ENCODE results near the gene CEP85. TPM values are rescaled to one million over a fixed set of nuclear protein-coding genes. Genes with fewer than 3 reads are reported as not detected.

Gene CEP85
- total and polyA plus RNA-seq, 10 donors, result 3.9 to 14.9 (median 9.5) TPM

DNA sequence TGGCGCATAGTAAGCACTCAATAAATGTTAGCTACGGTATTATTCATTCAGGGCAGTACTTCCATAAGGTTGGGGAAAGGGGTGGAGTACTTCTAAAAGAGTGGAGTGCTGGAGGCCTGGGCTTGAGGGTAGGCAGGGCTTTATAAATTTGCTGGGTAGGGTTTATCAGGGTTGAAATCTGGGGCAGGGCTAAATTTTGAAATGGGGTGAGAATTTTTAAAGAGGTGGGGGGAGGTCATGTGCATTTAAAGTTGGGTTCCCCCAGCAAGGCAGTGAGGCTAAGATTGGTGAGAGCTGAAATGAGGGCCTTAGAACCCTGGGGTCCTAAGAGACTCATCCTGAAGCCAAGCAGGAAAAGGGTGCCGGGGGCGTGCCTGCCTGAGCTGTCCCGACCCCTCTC, 33.6 kb upstream of the CEP85 start:
- H3K27ac ChIP-seq, result no peak overlapping the region
- no peak for DNase-seq
- H3K9me3 ChIP-seq, result no peaks in the 10 kb centered on the region
- 83 to 98% (median 91%) methylated on average over 5 of the region's 5 CpGs for WGBS, 5 donors
- peaks cover 0 to 9% (median 0%) of the 10 kb centered on the region in 7 donors for H3K27me3 ChIP-seq (replicated peaks in 1 of 7)
- peaks cover 0 to 17% (median 12%) of the 10 kb centered on the region in 6 donors for H3K4me1 ChIP-seq
- H3K4me3 ChIP-seq, result no peak overlapping the region
- TF ChIP-seq, protein P1, sequence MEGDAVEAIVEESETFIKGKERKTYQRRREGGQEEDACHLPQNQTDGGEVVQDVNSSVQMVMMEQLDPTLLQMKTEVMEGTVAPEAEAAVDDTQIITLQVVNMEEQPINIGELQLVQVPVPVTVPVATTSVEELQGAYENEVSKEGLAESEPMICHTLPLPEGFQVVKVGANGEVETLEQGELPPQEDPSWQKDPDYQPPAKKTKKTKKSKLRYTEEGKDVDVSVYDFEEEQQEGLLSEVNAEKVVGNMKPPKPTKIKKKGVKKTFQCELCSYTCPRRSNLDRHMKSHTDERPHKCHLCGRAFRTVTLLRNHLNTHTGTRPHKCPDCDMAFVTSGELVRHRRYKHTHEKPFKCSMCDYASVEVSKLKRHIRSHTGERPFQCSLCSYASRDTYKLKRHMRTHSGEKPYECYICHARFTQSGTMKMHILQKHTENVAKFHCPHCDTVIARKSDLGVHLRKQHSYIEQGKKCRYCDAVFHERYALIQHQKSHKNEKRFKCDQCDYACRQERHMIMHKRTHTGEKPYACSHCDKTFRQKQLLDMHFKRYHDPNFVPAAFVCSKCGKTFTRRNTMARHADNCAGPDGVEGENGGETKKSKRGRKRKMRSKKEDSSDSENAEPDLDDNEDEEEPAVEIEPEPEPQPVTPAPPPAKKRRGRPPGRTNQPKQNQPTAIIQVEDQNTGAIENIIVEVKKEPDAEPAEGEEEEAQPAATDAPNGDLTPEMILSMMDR (IDR thresholded peaks at IDR 0.05 in 8 of 11, conservative IDR thresholded peaks at IDR 0.05 in 3 of 11), result no peak
- no peak for TF ChIP-seq POLR2AphosphoS5 (IDR thresholded peaks at IDR 0.05)
- TF ChIP-seq POLR2A (IDR thresholded peaks at IDR 0.05), result no peak
- H3K36me3 ChIP-seq, result no peaks in the 10 kb centered on the region
- intact Hi-C loops (cut with DNase I; ENCODE audit: low total_unique reads), result no loop called here

DNA sequence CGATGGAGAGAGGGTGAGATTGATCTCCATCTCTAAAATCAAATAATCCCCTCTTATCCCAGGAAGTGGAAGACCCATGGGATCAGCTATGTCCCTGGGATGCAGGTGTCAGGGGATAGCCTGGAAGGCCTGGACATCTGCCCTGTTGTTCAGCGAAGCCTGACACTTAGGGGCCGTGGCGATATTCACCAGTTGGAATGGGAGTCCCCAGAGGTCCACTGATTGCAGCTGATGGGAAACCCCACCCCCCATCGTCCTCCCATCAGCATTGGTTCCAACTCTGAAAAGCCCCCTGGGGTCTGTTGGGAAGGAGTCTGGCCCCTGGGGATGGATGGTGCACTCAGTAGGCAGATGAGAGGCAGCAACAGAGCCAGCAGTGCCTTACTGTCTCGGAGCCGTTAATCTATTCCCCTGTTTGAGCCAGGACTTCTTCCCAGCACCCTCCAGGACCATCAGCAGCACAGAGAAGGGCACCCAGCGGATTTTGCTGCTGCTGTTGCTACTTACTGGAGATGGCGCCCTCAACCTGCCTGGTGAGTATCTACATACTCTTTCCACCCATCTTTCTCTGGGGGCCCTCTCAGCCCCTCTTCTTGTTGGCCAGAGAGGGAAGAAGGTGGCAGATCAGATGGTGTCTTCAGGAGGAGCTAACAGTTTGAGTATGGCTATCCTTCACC, 30.2 kb upstream of the CEP85 start:
- peaks cover 0 to 17% (median 12%) of the 10 kb centered on the region in 6 donors for H3K4me1 ChIP-seq
- peaks cover 0 to 4% (median 0%) of the 10 kb centered on the region in 7 donors for H3K27me3 ChIP-seq (replicated peaks in 1 of 7)
- 77 to 90% (median 83%) methylated on average over 6 to 9 of the region's 9 CpGs for WGBS, 5 donors
- no peak for DNase-seq
- no peaks in the 10 kb centered on the region for H3K36me3 ChIP-seq
- H3K27ac ChIP-seq, result no peak overlapping the region
- no peak overlapping the region for H3K4me3 ChIP-seq
- intact Hi-C loops (cut with DNase I; ENCODE audit: low total_unique reads), result no loop called here
- H3K9me3 ChIP-seq, result no peaks in the 10 kb centered on the region
- TF ChIP-seq POLR2A (IDR thresholded peaks at IDR 0.05) (no peak), POLR2AphosphoS5 (IDR thresholded peaks at IDR 0.05) (no peak)
- TF ChIP-seq, protein P1 (IDR thresholded peaks at IDR 0.05 in 8 of 11, conservative IDR thresholded peaks at IDR 0.05 in 3 of 11), result no peak

DNA sequence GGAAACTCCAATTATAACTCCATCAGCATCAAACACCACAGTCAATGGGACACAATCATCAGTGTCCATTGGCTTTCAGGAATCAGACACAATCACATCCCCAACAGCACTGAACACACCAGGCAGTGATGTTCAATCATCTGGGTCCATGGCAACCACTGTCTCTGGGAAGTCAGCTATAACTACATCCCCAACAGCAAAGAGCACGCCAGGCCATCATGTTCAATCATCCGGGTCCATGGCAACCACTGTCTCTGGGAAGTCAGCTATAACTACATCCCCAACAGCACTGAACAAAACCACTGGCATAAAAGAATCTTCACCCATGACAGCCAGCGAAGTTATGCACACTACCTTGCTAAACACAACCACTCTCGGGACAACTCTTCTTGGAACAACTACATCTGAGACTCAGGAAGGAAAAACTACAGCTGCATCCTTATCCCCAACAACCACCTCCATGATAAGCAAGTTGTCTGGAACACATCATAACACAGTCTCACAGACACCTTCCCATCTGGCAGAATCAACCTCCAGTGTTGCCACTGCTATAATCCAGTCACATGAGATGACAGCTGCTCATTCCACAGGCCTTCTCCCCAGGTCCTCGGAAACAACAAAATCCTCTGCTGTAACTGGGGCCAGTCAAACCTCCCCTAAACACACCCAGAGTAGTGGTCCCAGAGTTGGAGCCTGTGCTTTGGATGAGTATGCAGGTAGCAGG, 23.7 kb upstream of the CEP85 start:
- H3K27ac ChIP-seq, result no peak overlapping the region

DNA sequence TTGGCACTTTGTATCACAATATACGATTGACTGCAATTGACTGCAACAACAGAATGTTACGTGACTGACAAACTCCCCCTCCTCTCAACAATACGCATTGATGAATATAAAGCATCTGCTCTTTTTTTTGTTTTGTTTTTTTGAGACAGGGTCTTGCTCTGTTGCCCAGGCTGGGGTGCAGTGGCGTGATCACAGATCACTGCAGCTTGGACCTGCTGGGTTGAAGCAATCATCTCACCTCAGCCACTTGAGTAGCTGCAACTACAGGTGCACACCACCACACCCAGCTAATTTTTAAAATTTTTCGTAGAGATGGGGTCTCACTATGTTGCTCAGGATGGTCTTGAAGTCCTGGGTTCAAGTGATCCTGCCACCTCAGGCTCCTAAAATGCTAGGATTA, 21.3 kb upstream of the CEP85 start:
- TF ChIP-seq, protein P1 (IDR thresholded peaks at IDR 0.05 in 8 of 11, conservative IDR thresholded peaks at IDR 0.05 in 3 of 11), result no peak
- TF ChIP-seq POLR2AphosphoS5 (IDR thresholded peaks at IDR 0.05), result no peak
- Histone ChIP-seq H3K4me1 (no peaks in the 10 kb centered on the region), H3K27ac (no peak overlapping the region), H3K4me3 (no peak overlapping the region), H3K9me3 (no peaks in the 10 kb centered on the region), H3K36me3 (no peaks in the 10 kb centered on the region), H3K27me3 (replicated peaks in 1 of 7) (no peaks in the 10 kb centered on the region)
- WGBS, 5 donors, result 85 to 96% (median 88%) methylated on average over 5 of the region's 5 CpGs
- no peak for DNase-seq
- intact Hi-C loops (cut with DNase I; ENCODE audit: low total_unique reads), result no loop called here

More for the DNA sequence above, 23.7 kb upstream of the CEP85 start:
- Histone ChIP-seq H3K4me1 (no peaks in the 10 kb centered on the region), H3K27me3 (replicated peaks in 1 of 7) (no peaks in the 10 kb centered on the region), H3K4me3 (no peak overlapping the region), H3K9me3 (no peaks in the 10 kb centered on the region), H3K36me3 (no peaks in the 10 kb centered on the region)
- WGBS, 5 donors, result 78 to 91% (median 83%) methylated on average over 5 of the region's 5 CpGs
- no peak for DNase-seq
- intact Hi-C loops (cut with DNase I; ENCODE audit: low total_unique reads), result no loop called here
- TF ChIP-seq POLR2A (IDR thresholded peaks at IDR 0.05), result no peak

Measured in spleen (tissue), 11 donors.